Spleen (tissue), 11 donors: ENCODE results near the gene GBX2. TPM values are rescaled to one million over a fixed set of nuclear protein-coding genes. Genes with fewer than 3 reads are reported as not detected.
A peak's percentile ranks its signal among the peaks of the same experiment; 100 is the strongest.

Source experiments
- DNase-seq: peaks from one replicate; pipeline ENCODE4 v3.0.0-alpha.2; 2020
- H3K27ac ChIP-seq, 8 donors: fragments of 200-600 bp; sonication (generic) in 7 of 8; 1 replicate in 4 of 8; 2 replicates in 4 of 8; pipeline versions ENCODE4 v1.5.0 to v1.8.0; 2016 to 2021; ENCODE audit warnings: inconsistent platforms in 4 of 8, mild to moderate bottlenecking in 4 of 8, moderate library complexity in 1 of 8
- H3K27me3 ChIP-seq, 7 donors: fragments of 200-600 bp; sonication (generic) in 6 of 7; replicated peaks in 1 of 7; 1 replicate in 4 of 7; 2 replicates in 3 of 7; pipeline versions ENCODE4 v1.5.0 to v1.8.0; 2016 to 2021; ENCODE audit warnings: inconsistent platforms in 3 of 7, mild to moderate bottlenecking in 1 of 7
- H3K36me3 ChIP-seq, 6 donors: fragments of 200-600 bp; sonication (generic) in 5 of 6; 1 replicate in 4 of 6; 2 replicates in 2 of 6; pipeline versions ENCODE4 v1.5.0 to v1.8.0; 2016 to 2021; ENCODE audit warnings: inconsistent platforms in 2 of 6
- H3K4me1 ChIP-seq, 6 donors: fragments of 200-600 bp; sonication (generic) in 5 of 6; 1 replicate in 3 of 6; 2 replicates in 3 of 6; pipeline versions ENCODE4 v1.5.0 to v1.8.0; 2016 to 2021; ENCODE audit warnings: inconsistent platforms in 3 of 6
- H3K4me3 ChIP-seq, 8 donors: fragments of 200-600 bp; sonication (generic) in 7 of 8; 1 replicate in 4 of 8; 2 replicates in 4 of 8; pipeline versions ENCODE4 v1.5.0 to v1.8.0; 2016 to 2021; ENCODE audit warnings: inconsistent platforms in 4 of 8, mild to moderate bottlenecking in 4 of 8, moderate library complexity in 2 of 8
- H3K9me3 ChIP-seq, 8 donors: fragments of 200-600 bp; sonication (generic) in 7 of 8; 1 replicate in 4 of 8; 2 replicates in 4 of 8; pipeline versions ENCODE4 v1.5.0 to v1.8.0; 2016 to 2021; ENCODE audit warnings: inconsistent platforms in 4 of 8
- POLR2A ChIP-seq, 3 donors: fragments of 450-650 bp; IDR thresholded peaks; one replicate each; pipeline ENCODE4 v1.5.1; 2017; ENCODE audit warnings: antibody characterized with exemption in 3 of 3, mild to moderate bottlenecking in 1 of 3
- POLR2AphosphoS5 ChIP-seq, 3 donors: sonication (generic); formaldehyde crosslinking; IDR thresholded peaks; one replicate each; pipeline ENCODE4 v1.5.1; 2017; ENCODE audit warnings: antibody characterized with exemption in 3 of 3
- WGBS, 5 donors: extraction: QIAGEN DNeasy Blood & Tissue Kit in 3 of 5; methylation state at CpG; one replicate each; pipeline versions ENCODE4 v1.1.5 to v1.1.7; 2013 to 2018; 5-methylcytosine and 5-hydroxymethylcytosine counted together
- intact Hi-C: fragments of 100-400 bp; cut with DNase I; formaldehyde crosslinking; loops from one replicate; pipeline ENCODE4 v1.15.0; 2023; ENCODE audit warnings: low total_unique reads
- polyA plus RNA-seq, 3 donors: library from polyadenylated mRNA; stranded (reverse); fragments of 200-250 nt; gene quantifications; one replicate each; pipeline ENCODE4 v1.2.1, GENCODE V29; 2013
- total RNA-seq, 7 donors: library from RNA; depleted of rRNA in 3 of 7; stranded (reverse); fragments of >200 nt in 3 of 7; fragmentation: NEBNext Ultra II Directional in 4 of 7; extraction: Animal tissue kit (Norgen Biotek cat#: 25700) in 4 of 7; gene quantifications; one replicate each; pipeline versions ENCODE4 v1.1.0 to v1.2.1, GENCODE V29; 2016 to 2021
- TF ChIP-seq, protein P1 (sequence below), 11 experiments: fragments of 200-600 bp in 7 of 11; fragments of 450-650 bp in 4 of 11; sonication (generic) in 4 of 11; IDR thresholded peaks in 8 of 11; conservative IDR thresholded peaks in 3 of 11; 1 replicate in 7 of 11; 2 replicates in 4 of 11; pipeline versions ENCODE4 v1.4.0 to v1.8.0; 2016 to 2021; ENCODE audit warnings: antibody characterized with exemption in 11 of 11, inconsistent platforms in 4 of 11, mild to moderate bottlenecking in 1 of 11
- donor health status: healthy with polysubstance abuse.
- donor health status: DM: no; HTN: no; CAD: no; lungs with moderate emphysema.
- donor health status: DM: no; HTN: no; CAD: no.
- donor health status: Bipolar disorder and iron deficiency.
- donor health status: healthy.
- donor health status: DM: no; HTN: no; CAD: no.
- donor health status: DM: yes; HTN: yes; CAD: no.

Gene GBX2
- total and polyA plus RNA-seq, 10 donors = 0.69 TPM; not detected in 9

DNA sequence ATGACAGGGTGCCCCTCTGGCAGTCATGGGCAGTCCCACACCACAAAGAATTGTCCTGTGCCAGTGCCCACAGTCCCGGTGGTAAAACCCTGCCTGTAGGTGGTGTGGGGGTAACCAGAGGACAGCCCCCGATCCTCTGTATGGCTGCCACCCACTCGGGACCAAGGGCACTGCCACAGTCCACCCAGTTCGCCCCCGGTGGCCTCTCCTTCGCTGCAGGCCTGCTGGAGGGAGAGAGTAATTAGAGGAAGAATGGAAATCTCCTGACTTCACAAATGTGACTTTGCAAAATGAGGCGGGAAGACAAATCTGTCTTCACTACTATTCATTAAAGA lies 11.4 kb downstream of the GBX2 start:
- H3K4me1 ChIP-seq = peaks cover 0 to 14% (median 6%) of the 10 kb centered on the region in 6 donors
- no peaks in the 10 kb centered on the region for H3K36me3 ChIP-seq
- peaks cover 0 to 66% (median 36%) of the 10 kb centered on the region in 7 donors for H3K27me3 ChIP-seq
- WGBS, 5 donors = 70 to 83% (median 74%) methylated on average over 7 of the region's 7 CpGs
- H3K27ac ChIP-seq = no peak overlapping the region
- peaks cover 0 to 22% (median 19%) of the 10 kb centered on the region in 8 donors for H3K9me3 ChIP-seq
- H3K4me3 ChIP-seq = no peak overlapping the region
- TF ChIP-seq POLR2AphosphoS5 (IDR thresholded peaks at IDR 0.05) = no peak
- TF ChIP-seq, protein P1, sequence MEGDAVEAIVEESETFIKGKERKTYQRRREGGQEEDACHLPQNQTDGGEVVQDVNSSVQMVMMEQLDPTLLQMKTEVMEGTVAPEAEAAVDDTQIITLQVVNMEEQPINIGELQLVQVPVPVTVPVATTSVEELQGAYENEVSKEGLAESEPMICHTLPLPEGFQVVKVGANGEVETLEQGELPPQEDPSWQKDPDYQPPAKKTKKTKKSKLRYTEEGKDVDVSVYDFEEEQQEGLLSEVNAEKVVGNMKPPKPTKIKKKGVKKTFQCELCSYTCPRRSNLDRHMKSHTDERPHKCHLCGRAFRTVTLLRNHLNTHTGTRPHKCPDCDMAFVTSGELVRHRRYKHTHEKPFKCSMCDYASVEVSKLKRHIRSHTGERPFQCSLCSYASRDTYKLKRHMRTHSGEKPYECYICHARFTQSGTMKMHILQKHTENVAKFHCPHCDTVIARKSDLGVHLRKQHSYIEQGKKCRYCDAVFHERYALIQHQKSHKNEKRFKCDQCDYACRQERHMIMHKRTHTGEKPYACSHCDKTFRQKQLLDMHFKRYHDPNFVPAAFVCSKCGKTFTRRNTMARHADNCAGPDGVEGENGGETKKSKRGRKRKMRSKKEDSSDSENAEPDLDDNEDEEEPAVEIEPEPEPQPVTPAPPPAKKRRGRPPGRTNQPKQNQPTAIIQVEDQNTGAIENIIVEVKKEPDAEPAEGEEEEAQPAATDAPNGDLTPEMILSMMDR (IDR thresholded peaks at IDR 0.05 in 8 of 11, conservative IDR thresholded peaks at IDR 0.05 in 3 of 11) = no peak
- TF ChIP-seq POLR2A (IDR thresholded peaks at IDR 0.05) = no peak
- intact Hi-C loops = no loop called here
- DNase-seq = no peak

GRCh38 chr2:236156095-236156859 lies 11.9 kb downstream of the GBX2 start:
- Histone ChIP-seq H3K36me3 (no peaks in the 10 kb centered on the region), H3K9me3 (peaks cover 0 to 28% (median 25%) of the 10 kb centered on the region in 8 donors), H3K27ac (no peak overlapping the region), H3K4me1 (peaks cover 0 to 14% (median 6%) of the 10 kb centered on the region in 6 donors), H3K4me3 (no peak overlapping the region), H3K27me3 (peaks cover 0 to 61% (median 31%) of the 10 kb centered on the region in 7 donors)
- intact Hi-C loops = no loop called here
- WGBS, 5 donors = 69 to 88% (median 87%) methylated on average over 5 to 16 of the region's 16 CpGs
- peak; percentile 59 for DNase-seq
- TF ChIP-seq POLR2AphosphoS5 (IDR thresholded peaks at IDR 0.05) = no peak
- TF ChIP-seq, protein P1 (IDR thresholded peaks at IDR 0.05 in 8 of 11, conservative IDR thresholded peaks at IDR 0.05 in 3 of 11) = no peak
- no peak for TF ChIP-seq POLR2A (IDR thresholded peaks at IDR 0.05)

GRCh38 chr2:236155406-236155805 lies 12.8 kb downstream of the GBX2 start:
- TF ChIP-seq POLR2AphosphoS5 (IDR thresholded peaks at IDR 0.05) (no peak), POLR2A (IDR thresholded peaks at IDR 0.05) (no peak)
- TF ChIP-seq, protein P1 (IDR thresholded peaks at IDR 0.05 in 8 of 11, conservative IDR thresholded peaks at IDR 0.05 in 3 of 11) = no peak
- Histone ChIP-seq H3K27ac (no peak overlapping the region), H3K9me3 (peaks cover 0 to 35% (median 33%) of the 10 kb centered on the region in 8 donors), H3K27me3 (peaks cover 0 to 52% (median 22%) of the 10 kb centered on the region in 7 donors), H3K36me3 (no peaks in the 10 kb centered on the region), H3K4me1 (peaks cover 0 to 14% (median 6%) of the 10 kb centered on the region in 6 donors), H3K4me3 (no peak overlapping the region)
- peak; percentile 21 for DNase-seq
- intact Hi-C loops = no loop called here
- WGBS, 5 donors = 83 to 87% (median 84%) methylated on average over 3 of the region's 3 CpGs

GRCh38 chr2:236146436-236146835 lies 21.8 kb downstream of the GBX2 start:
- peaks cover 0 to 14% (median 12%) of the 10 kb centered on the region in 8 donors for H3K9me3 ChIP-seq
- DNase-seq = no peak
- peaks cover 0 to 45% (median 4%) of the 10 kb centered on the region in 7 donors for H3K27me3 ChIP-seq
- TF ChIP-seq, protein P1 (IDR thresholded peaks at IDR 0.05 in 8 of 11, conservative IDR thresholded peaks at IDR 0.05 in 3 of 11) = no peak
- TF ChIP-seq POLR2A (IDR thresholded peaks at IDR 0.05) (no peak), POLR2AphosphoS5 (IDR thresholded peaks at IDR 0.05) (no peak)
- H3K4me3 ChIP-seq = no peak overlapping the region
- intact Hi-C loops = no loop called here
- H3K27ac ChIP-seq = no peak overlapping the region
- H3K4me1 ChIP-seq = no peaks in the 10 kb centered on the region
- H3K36me3 ChIP-seq = no peaks in the 10 kb centered on the region
- WGBS, 5 donors = 90 to 97% (median 95%) methylated on average over 7 of the region's 7 CpGs
